ENCODE data around the gene ISLR2. TPM values are rescaled to one million over a fixed set of nuclear protein-coding genes. Genes with fewer than 3 reads are reported as not detected.

Gene ISLR2
- total and polyA plus RNA-seq, 8 donors: 0.19 to 4.4 (median 0.30) TPM; not detected in 3

DNA sequence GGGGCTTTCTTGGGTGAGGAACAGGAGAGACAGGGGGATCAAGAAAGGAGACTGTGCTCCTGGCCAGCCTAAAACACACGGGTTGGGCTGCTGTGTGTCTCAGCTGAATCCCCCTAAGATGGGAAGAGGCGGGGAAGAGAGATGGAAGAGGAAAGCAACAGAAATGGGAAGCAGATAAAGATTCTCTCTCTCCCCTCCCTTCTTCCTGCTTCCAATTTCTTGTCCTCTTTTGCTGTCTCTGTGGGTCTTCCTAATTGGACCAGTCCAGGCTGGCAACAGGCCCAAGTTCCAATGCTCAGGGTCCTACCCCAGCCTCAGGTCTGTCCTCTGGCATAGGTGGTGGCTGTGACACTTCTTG is 7.1 kb downstream of the ISLR2 start:
- DNase-seq: no peak
- 68 to 83% (median 73%) methylated on average over 2 of the region's 2 CpGs for WGBS, 5 donors
- Histone ChIP-seq H3K27ac (peak overlapping the region in 1 of 5 donors; percentile 8), H3K4me1 (peaks cover 27 to 49% (median 38%) of the 10 kb centered on the region in 4 donors), H3K4me3 (no peak overlapping the region), H3K27me3 (peaks cover 23 to 81% (median 67%) of the 10 kb centered on the region in 3 donors), H3K9me3 (peaks cover 0 to 15% (median 3%) of the 10 kb centered on the region in 4 donors), H3K36me3 (no peaks in the 10 kb centered on the region)
- TF ChIP-seq EP300 (IDR thresholded peaks at IDR 0.05) (no peak), POLR2AphosphoS5 (IDR thresholded peaks at IDR 0.05) (no peak), POLR2A (IDR thresholded peaks at IDR 0.05) (no peak)
- TF ChIP-seq, protein P1, sequence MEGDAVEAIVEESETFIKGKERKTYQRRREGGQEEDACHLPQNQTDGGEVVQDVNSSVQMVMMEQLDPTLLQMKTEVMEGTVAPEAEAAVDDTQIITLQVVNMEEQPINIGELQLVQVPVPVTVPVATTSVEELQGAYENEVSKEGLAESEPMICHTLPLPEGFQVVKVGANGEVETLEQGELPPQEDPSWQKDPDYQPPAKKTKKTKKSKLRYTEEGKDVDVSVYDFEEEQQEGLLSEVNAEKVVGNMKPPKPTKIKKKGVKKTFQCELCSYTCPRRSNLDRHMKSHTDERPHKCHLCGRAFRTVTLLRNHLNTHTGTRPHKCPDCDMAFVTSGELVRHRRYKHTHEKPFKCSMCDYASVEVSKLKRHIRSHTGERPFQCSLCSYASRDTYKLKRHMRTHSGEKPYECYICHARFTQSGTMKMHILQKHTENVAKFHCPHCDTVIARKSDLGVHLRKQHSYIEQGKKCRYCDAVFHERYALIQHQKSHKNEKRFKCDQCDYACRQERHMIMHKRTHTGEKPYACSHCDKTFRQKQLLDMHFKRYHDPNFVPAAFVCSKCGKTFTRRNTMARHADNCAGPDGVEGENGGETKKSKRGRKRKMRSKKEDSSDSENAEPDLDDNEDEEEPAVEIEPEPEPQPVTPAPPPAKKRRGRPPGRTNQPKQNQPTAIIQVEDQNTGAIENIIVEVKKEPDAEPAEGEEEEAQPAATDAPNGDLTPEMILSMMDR (IDR thresholded peaks at IDR 0.05): no peak
- intact Hi-C loops (cut with DNase I; ENCODE audit: low total_unique reads): no loop called here

DNA sequence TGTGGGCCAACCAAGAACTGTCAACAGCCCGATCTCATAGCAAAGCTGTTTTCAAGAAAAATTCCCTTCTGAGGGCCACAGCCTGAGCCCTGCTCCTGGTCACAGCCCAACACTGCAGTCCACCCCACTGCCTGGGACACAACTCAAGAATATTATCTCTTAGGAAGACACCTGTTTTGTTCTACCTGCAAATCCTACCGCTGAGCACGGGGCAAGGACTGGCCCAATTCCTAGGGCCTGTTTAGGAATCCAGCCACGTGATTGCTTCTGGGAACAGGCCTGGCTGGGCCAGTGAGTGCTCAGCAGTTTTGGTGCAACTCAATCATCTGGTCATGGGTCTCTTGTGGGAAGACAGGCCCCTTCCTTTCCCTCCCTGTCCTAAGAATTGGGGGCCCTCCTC is 8.3 kb downstream of the ISLR2 start:
- WGBS, 5 donors: 78 to 87% (median 84%) methylated on average over 3 to 4 of the region's 4 CpGs

GRCh38 chr15:74141591-74141990 is 11.2 kb downstream of the ISLR2 start:
- Histone ChIP-seq H3K27ac (no peak overlapping the region), H3K4me3 (no peak overlapping the region), H3K27me3 (peaks cover 3 to 68% (median 26%) of the 10 kb centered on the region in 3 donors), H3K4me1 (peaks cover 5 to 9% (median 7%) of the 10 kb centered on the region in 4 donors), H3K36me3 (no peaks in the 10 kb centered on the region), H3K9me3 (peaks cover 0 to 7% (median 5%) of the 10 kb centered on the region in 4 donors)
- intact Hi-C loops (cut with DNase I; ENCODE audit: low total_unique reads): no loop called here
- no peak for TF ChIP-seq EP300 (IDR thresholded peaks at IDR 0.05)
- no peak for TF ChIP-seq POLR2AphosphoS5 (IDR thresholded peaks at IDR 0.05)
- TF ChIP-seq, protein P1 (IDR thresholded peaks at IDR 0.05): no peak
- TF ChIP-seq POLR2A (IDR thresholded peaks at IDR 0.05): no peak
- DNase-seq: no peak
- 94 to 100% (median 98%) methylated on average over 1 of the region's 1 CpG for WGBS, 5 donors

More for the DNA sequence above, 8.3 kb downstream of the ISLR2 start:
- Histone ChIP-seq H3K4me3 (no peak overlapping the region), H3K9me3 (peaks cover 0 to 7% (median 0%) of the 10 kb centered on the region in 4 donors), H3K27me3 (peaks cover 12 to 78% (median 56%) of the 10 kb centered on the region in 3 donors), H3K27ac (no peak overlapping the region), H3K4me1 (peaks cover 27 to 37% (median 33%) of the 10 kb centered on the region in 4 donors), H3K36me3 (no peaks in the 10 kb centered on the region)
- no peak for DNase-seq
- intact Hi-C loops (cut with DNase I; ENCODE audit: low total_unique reads): no loop called here
- TF ChIP-seq, protein P1 (IDR thresholded peaks at IDR 0.05): no peak
- no peak for TF ChIP-seq POLR2A (IDR thresholded peaks at IDR 0.05)
- TF ChIP-seq POLR2AphosphoS5 (IDR thresholded peaks at IDR 0.05): no peak

GRCh38 chr15:74144153-74144775 is 13.9 kb downstream of the ISLR2 start:
- Histone ChIP-seq H3K4me3 (no peak overlapping the region), H3K27me3 (peaks cover 0 to 54% (median 7%) of the 10 kb centered on the region in 3 donors), H3K9me3 (peaks cover 0 to 11% (median 10%) of the 10 kb centered on the region in 4 donors), H3K4me1 (no peaks in the 10 kb centered on the region), H3K27ac (no peak overlapping the region), H3K36me3 (no peaks in the 10 kb centered on the region)
- no peak for TF ChIP-seq EP300 (IDR thresholded peaks at IDR 0.05)
- no peak for TF ChIP-seq POLR2A (IDR thresholded peaks at IDR 0.05)
- TF ChIP-seq, protein P1 (IDR thresholded peaks at IDR 0.05): no peak
- TF ChIP-seq POLR2AphosphoS5 (IDR thresholded peaks at IDR 0.05): no peak
- 66 to 75% (median 73%) methylated on average over 5 to 6 of the region's 6 CpGs for WGBS, 5 donors
- intact Hi-C loops (cut with DNase I; ENCODE audit: low total_unique reads): no loop called here
- DNase-seq: no peak

All from stomach (tissue), 9 donors.